K562 (cell line): ENCODE results near the gene ADCY1. TPM values are rescaled to one million over a fixed set of nuclear protein-coding genes. Genes with fewer than 3 reads are reported as not detected.

ENCODE experiments used
- ATAC-seq: fragments of 200-7000 bp; cut with Tn5 transposase; 3 replicates; pipeline ENCODE4 v1.9.1; 2020; ENCODE audit warnings: moderate library complexity
- BruUV-seq: library from RNA; stranded (reverse); fragments of 400-500 nt; replicated peaks from 2 replicates; lab custom pipeline; 2021; lab: Mats Ljungman, UMichigan
- CTCF ChIA-PET: fragments of 300-600 bp; formaldehyde crosslinking; extraction: SDS; loops from one replicate; lab custom pipeline; 2021; ENCODE audit warnings: low intra/inter-chr PET ratio; lab: Yijun Ruan, JAX
- POLR2A ChIA-PET: fragments of 300-600, 350-650 bp; sonication (Branson Sonifier 250); formaldehyde crosslinking; extraction: SDS; loops from one replicate; lab custom pipeline; 2021; ENCODE audit warnings: antibody characterized with exemption, inconsistent platforms; lab: Yijun Ruan, JAX
- DNase-seq, 4 experiments: peaks; one replicate each; pipeline versions ENCODE4 v3.0.0 to v3.0.0-alpha.2; 2011 to 2018; ENCODE audit warnings: low spot score in 3 of 4, mixed read lengths in 3 of 4; ENCODE audit errors: extremely low read depth in 1 of 4
- FAIRE-seq: peaks from 2 replicates; lab custom pipeline; 2011; peaks lifted over from hg19 to GRCh38; lab: Jason Lieb, UNC
- H2AFZ ChIP-seq: 2 replicates; pipeline ENCODE4 v1.6.0; 2011; ENCODE audit warnings: low read depth, low read length, control low read depth, inconsistent platforms
- H3K27ac ChIP-seq: fragments of 200-600 bp; 3 replicates; pipeline ENCODE4 v1.8.0; 2011; ENCODE audit warnings: low read depth, mild to moderate bottlenecking, control low read depth, inconsistent platforms, low read length, moderate library complexity, mixed read lengths; ENCODE audit errors: extremely low read depth
- H3K27me3 ChIP-seq, 2 experiments: fragments of 300-600 bp in 1 of 2; 2 replicates in 1 of 2; 3 replicates in 1 of 2; pipeline versions ENCODE4 v1.6.0 to v1.8.0; 2011; ENCODE audit warnings: inconsistent platforms in 2 of 2, low read length in 2 of 2, mild to moderate bottlenecking in 1 of 2, mixed read lengths in 1 of 2, moderate library complexity in 1 of 2; ENCODE audit not compliant: control insufficient read depth in 2 of 2, insufficient read depth in 2 of 2
- H3K36me3 ChIP-seq: fragments of 300-600 bp; 3 replicates; pipeline ENCODE4 v1.8.0; 2011; ENCODE audit warnings: mild to moderate bottlenecking, low read length, inconsistent platforms; ENCODE audit not compliant: control insufficient read depth, insufficient read depth
- H3K4me1 ChIP-seq, 2 experiments: fragments of 200-600 bp in 1 of 2; replicated peaks in 1 of 2; 2 replicates in 1 of 2; 3 replicates in 1 of 2; pipeline versions ENCODE4 v1.5.1 to v1.8.0; 2011; ENCODE audit warnings: inconsistent platforms in 2 of 2, low read length in 2 of 2, mild to moderate bottlenecking in 1 of 2, mixed read lengths in 1 of 2, moderate library complexity in 1 of 2; ENCODE audit not compliant: control insufficient read depth in 2 of 2, insufficient read depth in 2 of 2
- H3K4me2 ChIP-seq: 2 replicates; pipeline ENCODE4 v1.6.1; 2011; ENCODE audit warnings: low read length, control low read depth, inconsistent platforms, mixed read lengths; ENCODE audit not compliant: insufficient read depth
- H3K4me3 ChIP-seq: fragments of 200-600 bp; sonication (generic), shearing (Covaris generic); 2 replicates; pipeline ENCODE4 v1.5.1; 2016; ENCODE audit warnings: control low read depth, inconsistent platforms
- H3K79me2 ChIP-seq: fragments of 200-600 bp; 3 replicates; pipeline ENCODE4 v1.8.0; 2011; ENCODE audit warnings: low read length, inconsistent platforms; ENCODE audit not compliant: control insufficient read depth, insufficient read depth
- H3K9ac ChIP-seq, 2 experiments: 2 replicates each; pipeline versions ENCODE4 v1.6.0 to v1.6.1; 2011; ENCODE audit warnings: low read depth in 2 of 2, low read length in 2 of 2, control low read depth in 1 of 2, inconsistent platforms in 1 of 2, mild to moderate bottlenecking in 1 of 2, mixed read lengths in 1 of 2; ENCODE audit not compliant: insufficient read depth in 1 of 2
- H3K9me1 ChIP-seq: one replicate; pipeline ENCODE4 v1.6.0; 2011; ENCODE audit warnings: inconsistent platforms, mild to moderate bottlenecking, low read length, moderate library complexity; ENCODE audit not compliant: control insufficient read depth, insufficient read depth
- H3K9me3 ChIP-seq: replicated peaks from 2 replicates; pipeline ENCODE4 v1.5.1; 2011; ENCODE audit warnings: low read depth, low read length, inconsistent platforms; ENCODE audit not compliant: control insufficient read depth, insufficient read depth
- H4K20me1 ChIP-seq: replicated peaks from 2 replicates; pipeline ENCODE4 v1.6.1; 2011; ENCODE audit warnings: low read length, inconsistent platforms, mixed read lengths; ENCODE audit not compliant: control insufficient read depth, insufficient read depth
- MGA ChIP-seq: fragments of 450-650 bp; IDR thresholded peaks from 2 replicates; pipeline ENCODE4 v1.6.1; 2016; ENCODE audit warnings: mild to moderate bottlenecking, moderate library complexity
- MYC ChIP-seq, 2 experiments: fragments of 250-450 bp in 1 of 2; sonication (Bioruptor Pico) in 1 of 2; IDR thresholded peaks; 2 replicates each; pipeline versions ENCODE4 v1.5.1 to v1.6.1; 2012 to 2021; ENCODE audit warnings: low read depth in 2 of 2, borderline replicate concordance in 1 of 2, improper control_type of control experiment in 1 of 2, low read length in 1 of 2, mild to moderate bottlenecking in 1 of 2, moderate library complexity in 1 of 2
- NFATC3 ChIP-seq: fragments of 450-650 bp; IDR thresholded peaks from 2 replicates; pipeline ENCODE4 v1.6.1; 2017; ENCODE audit warnings: mild to moderate bottlenecking
- ZNF551 ChIP-seq: fragments of 250-450 bp; sonication (Bioruptor Pico); IDR thresholded peaks from 2 replicates; pipeline ENCODE4 v1.5.0; 2021; ENCODE audit warnings: mild to moderate bottlenecking, moderate library complexity
- WGBS: fragments of 100-300 bp; shearing (Covaris generic); methylation state at CpG from one replicate; pipeline ENCODE4 v1.1.6; 2016; ENCODE audit warnings: low coverage, mixed read lengths; ENCODE audit not compliant: insufficient coverage; ENCODE audit errors: missing lambda C conversion rate; 5-methylcytosine and 5-hydroxymethylcytosine counted together
- in situ Hi-C: fragments of 300-500 bp; cut with MboI; formaldehyde crosslinking; loops from 4 replicates; pipeline ENCODE4 v1.15.0; 2018; ENCODE audit warnings: inconsistent platforms, mixed read lengths
- intact Hi-C: fragments of 100-400 bp; cut with micrococcal nuclease; formaldehyde crosslinking; loops from 2 replicates; pipeline ENCODE4 v1.14.2; 2022
- polyA plus RNA-seq, 8 experiments: library from polyadenylated mRNA; depleted of rRNA in 4 of 8; stranded (reverse) in 5 of 8; unstranded in 3 of 8; fragments of >200 nt; fragmentation: Nextera tagmentation in 2 of 8; fragmentation: Illumina TruSeq in 1 of 8; extraction: Ambion mirVana in 2 of 8; extraction: Trizol in 1 of 8; gene quantifications; 2 replicates each; pipeline versions ENCODE4 v1.2.1 to v1.2.3, GENCODE V29; 2011 to 2014; ENCODE audit warnings: inconsistent platforms in 1 of 8, missing spikeins in 1 of 8
- total RNA-seq, 7 experiments: library from RNA; depleted of rRNA in 6 of 7; stranded (reverse); fragments of >200 nt in 6 of 7; fragmentation: Illumina TruSeq in 2 of 7; extraction: Trizol in 2 of 7; gene quantifications; 2 replicates each; pipeline versions ENCODE4 v1.2.1 to v1.2.3, GENCODE V29; 2011 to 2021; ENCODE audit warnings: low replicate concordance in 1 of 7
- TF ChIP-seq, protein P1 (sequence below): sonication (generic); formaldehyde crosslinking; IDR thresholded peaks from 2 replicates; pipeline ENCODE4 v1.8.0; 2022; ENCODE audit warnings: mild to moderate bottlenecking, missing genetic modification reagents, borderline replicate concordance

The ADCY1 gene
- total and polyA plus RNA-seq, 9 of the 15 experiments (the other 6 are each of a cell fraction or from before 2014, with no cell fraction given), result under 0.01 to 0.18 (median 0.10) TPM; not detected in 4

- Histone ChIP-seq H3K4me2 (no peak overlapping the region), H2AFZ (no peak overlapping the region), H3K9me1 (no peaks in the 10 kb centered on the region), H4K20me1 (no peaks in the 10 kb centered on the region; the same call in 1 of the 2 replicates), H3K4me3 (no peak overlapping the region), H3K4me1 (no peaks in the 10 kb centered on the region), H3K36me3 (no peaks in the 10 kb centered on the region), H3K9ac (no peak overlapping the region), H3K9me3 (no peaks in the 10 kb centered on the region), H3K27ac (no peak overlapping the region), H3K27me3 (peaks cover 8 to 58% of the 10 kb centered on the region in 2 experiments; a peak in 4 of 5 replicates), H3K79me2 (no peaks in the 10 kb centered on the region)
- intact Hi-C loops, result no loop called here
- under 1% methylated on average over 9 of the region's 9 CpGs for WGBS
- in situ Hi-C loops, result no loop called here
- no peak for DNase-seq
- no peak for FAIRE-seq
- ChIA-PET CTCF (no interaction called here), POLR2A (interaction anchor here (0.7 kb wide), 1 partner anchor 332 kb away, joined by 3 read pairs; no protein-coding TSS in a partner anchor)
- BruUV-seq, result no TSS peak
- no peak for ATAC-seq
- TF ChIP-seq NFATC3 (no peak), ZNF551 (CRISPR knock-in tag) (no peak), MYC (IDR thresholded peaks at IDR 0.05; ENCODE audit: low read depth, low read length) (no peak), MYC (CRISPR knock-in tag; IDR thresholded peaks at IDR 0.05; ENCODE audit: borderline replicate concordance, low read depth) (no peak), MGA (no peak)
- TF ChIP-seq, protein P1, sequence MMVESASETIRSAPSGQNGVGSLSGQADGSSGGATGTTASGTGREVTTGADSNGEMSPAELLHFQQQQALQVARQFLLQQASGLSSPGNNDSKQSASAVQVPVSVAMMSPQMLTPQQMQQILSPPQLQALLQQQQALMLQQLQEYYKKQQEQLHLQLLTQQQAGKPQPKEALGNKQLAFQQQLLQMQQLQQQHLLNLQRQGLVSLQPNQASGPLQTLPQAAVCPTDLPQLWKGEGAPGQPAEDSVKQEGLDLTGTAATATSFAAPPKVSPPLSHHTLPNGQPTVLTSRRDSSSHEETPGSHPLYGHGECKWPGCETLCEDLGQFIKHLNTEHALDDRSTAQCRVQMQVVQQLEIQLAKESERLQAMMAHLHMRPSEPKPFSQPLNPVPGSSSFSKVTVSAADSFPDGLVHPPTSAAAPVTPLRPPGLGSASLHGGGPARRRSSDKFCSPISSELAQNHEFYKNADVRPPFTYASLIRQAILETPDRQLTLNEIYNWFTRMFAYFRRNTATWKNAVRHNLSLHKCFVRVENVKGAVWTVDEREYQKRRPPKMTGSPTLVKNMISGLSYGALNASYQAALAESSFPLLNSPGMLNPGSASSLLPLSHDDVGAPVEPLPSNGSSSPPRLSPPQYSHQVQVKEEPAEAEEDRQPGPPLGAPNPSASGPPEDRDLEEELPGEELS (CRISPR knock-in tag), result no peak
These were observed 21.9 kb downstream of the ADCY1 start for GRCh38 chr7:45595809-45596664.
